Liver (tissue), 3 donors: ENCODE results near the gene C1QL1.

ENCODE experiments used
- CTCF ChIP-seq: fragments of 150-350 bp; IDR thresholded peaks from 2 replicates; pipeline ENCODE4 v1.5.1; 2017; ENCODE audit warnings: improper control_type of control experiment, low read depth, low read length; ENCODE audit not compliant: missing input control
- GABPA ChIP-seq, 2 donors: IDR thresholded peaks in 1 of 2; conservative IDR thresholded peaks in 1 of 2; 2 replicates each; pipeline ENCODE4 v1.6.1; 2016; ENCODE audit warnings: antibody characterized with exemption in 2 of 2, mild to moderate bottlenecking in 1 of 2, moderate library complexity in 1 of 2
- JUND ChIP-seq, 2 donors: IDR thresholded peaks; 2 replicates each; pipeline ENCODE4 v1.6.1; 2016; ENCODE audit warnings: antibody characterized with exemption in 2 of 2
- SP1 ChIP-seq: IDR thresholded peaks from 2 replicates; pipeline ENCODE4 v1.6.1; 2018; ENCODE audit warnings: antibody characterized with exemption, mild to moderate bottlenecking
- TAF1 ChIP-seq: conservative IDR thresholded peaks from 2 replicates; pipeline ENCODE4 v1.6.1; 2016; ENCODE audit warnings: antibody characterized with exemption, mild to moderate bottlenecking
- donor health status: healthy.
- donor health status: healthy.

DNA sequence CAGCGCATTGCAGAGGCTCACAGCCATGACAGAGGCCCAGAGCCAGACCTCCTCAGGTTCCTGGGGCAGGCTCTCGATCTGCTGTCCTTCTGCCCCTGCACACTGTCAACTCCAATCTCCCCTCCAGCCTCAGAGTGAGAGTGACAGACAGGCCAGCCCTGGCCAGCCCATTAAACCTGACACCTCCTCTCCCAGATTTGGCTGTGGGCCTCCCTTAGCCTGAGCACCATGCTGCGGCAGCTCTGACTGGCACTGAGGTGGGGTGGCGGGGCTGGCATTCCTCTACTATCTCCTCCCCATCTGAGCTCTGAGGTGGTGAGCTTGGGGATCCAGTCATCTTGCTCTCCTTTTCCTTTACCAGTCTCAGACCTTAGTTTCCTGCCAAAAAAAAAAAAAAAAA is 15.5 kb upstream of the C1QL1 start:
- TF ChIP-seq CTCF: no peak
- TF ChIP-seq GABPA (IDR thresholded peaks at IDR 0.05 in 1 of 2, conservative IDR thresholded peaks at IDR 0.05 in 1 of 2): no peak
- no peak for TF ChIP-seq TAF1
- no peak for TF ChIP-seq SP1
- no peak for TF ChIP-seq JUND (IDR thresholded peaks at IDR 0.05)
